HepG2 (cell line): ENCODE measurements around the gene MTMR10. TPM values are rescaled to one million over a fixed set of nuclear protein-coding genes. Genes with fewer than 3 reads are reported as not detected.

Experiments used
- ATAC-seq: fragments of 200-7000 bp; cut with Tn5 transposase; 3 replicates; pipeline ENCODE4 v1.9.1; 2020; ENCODE audit warnings: mild to moderate bottlenecking, moderate library complexity
- BruUV-seq: library from RNA; stranded (reverse); fragments of 400-500 nt; replicated peaks from 2 replicates; lab custom pipeline; 2021; lab: Mats Ljungman, UMichigan
- CTCF ChIA-PET: fragments of 300-600 bp; formaldehyde crosslinking; extraction: SDS; loops from one replicate; lab custom pipeline; 2021; ENCODE audit warnings: low total read pairs, inconsistent platforms, low intra/inter-chr PET ratio; lab: Yijun Ruan, JAX
- POLR2A ChIA-PET: fragments of 350-600 bp; sonication (Branson Sonifier 250); formaldehyde crosslinking; loops from one replicate; lab custom pipeline; 2020; ENCODE audit warnings: antibody characterized with exemption, inconsistent platforms; lab: Yijun Ruan, JAX
- DNase-seq: peaks from one replicate; pipeline ENCODE4 v3.0.0-alpha.2; 2015; ENCODE audit warnings: low spot score
- FAIRE-seq: peaks from 3 replicates; lab custom pipeline; 2011; peaks lifted over from hg19 to GRCh38; lab: Jason Lieb, UNC
- H2AFZ ChIP-seq: one replicate; pipeline ENCODE4 v1.6.1; 2011; ENCODE audit warnings: low read length, inconsistent platforms
- H3K27ac ChIP-seq: fragments of 300-600 bp; 3 replicates; pipeline ENCODE4 v1.8.0; 2011; ENCODE audit warnings: mixed run types, mild to moderate bottlenecking, mixed read lengths, low read length, inconsistent platforms; ENCODE audit not compliant: insufficient read depth; ENCODE audit errors: extremely low read length
- H3K27me3 ChIP-seq, 2 experiments: fragments of 200-600 bp in 1 of 2; 2 replicates in 1 of 2; 3 replicates in 1 of 2; pipeline versions ENCODE4 v1.6.0 to v1.8.0; 2011; ENCODE audit warnings: low read length in 2 of 2, mild to moderate bottlenecking in 2 of 2, moderate library complexity in 2 of 2, inconsistent platforms in 1 of 2; ENCODE audit not compliant: insufficient read depth in 2 of 2, control insufficient read depth in 1 of 2
- H3K36me3 ChIP-seq, 2 experiments: fragments of 200-600 bp in 1 of 2; replicated peaks in 1 of 2; 2 replicates in 1 of 2; 3 replicates in 1 of 2; pipeline versions ENCODE4 v1.5.1 to v1.8.0; 2011; ENCODE audit warnings: low read length in 2 of 2, inconsistent platforms in 1 of 2; ENCODE audit not compliant: insufficient read depth in 2 of 2, control insufficient read depth in 1 of 2
- H3K4me1 ChIP-seq: 2 replicates; pipeline ENCODE4 v1.5.1; 2012; ENCODE audit warnings: low read length, inconsistent platforms; ENCODE audit not compliant: insufficient read depth
- H3K4me2 ChIP-seq: 2 replicates; pipeline ENCODE4 v1.6.0; 2011; ENCODE audit warnings: low read depth, low read length, inconsistent platforms
- H3K4me3 ChIP-seq, 3 experiments: fragments of 200-600 bp in 1 of 3; sonication (generic), shearing (Covaris generic) in 1 of 3; replicated peaks in 1 of 3; 2 replicates each; pipeline ENCODE4 v1.5.1; 2011 to 2016; ENCODE audit warnings: low read length in 3 of 3, inconsistent platforms in 2 of 3, low read depth in 2 of 3, mild to moderate bottlenecking in 2 of 3, control low read depth in 1 of 3, mixed read lengths in 1 of 3; ENCODE audit not compliant: insufficient read depth in 1 of 3
- H3K79me2 ChIP-seq: one replicate; pipeline ENCODE4 v1.6.1; 2011; ENCODE audit warnings: low read length, inconsistent platforms; ENCODE audit not compliant: insufficient read depth
- H3K9ac ChIP-seq: 2 replicates; pipeline ENCODE4 v1.6.0; 2011; ENCODE audit warnings: mild to moderate bottlenecking, low read depth, low read length, inconsistent platforms; ENCODE audit not compliant: insufficient read depth
- H3K9me3 ChIP-seq: 2 replicates; pipeline ENCODE4 v1.5.1; 2012; ENCODE audit warnings: mild to moderate bottlenecking, low read length
- H4K20me1 ChIP-seq: 2 replicates; pipeline ENCODE4 v1.6.0; 2011; ENCODE audit warnings: inconsistent platforms, mild to moderate bottlenecking, low read length, moderate library complexity; ENCODE audit not compliant: insufficient read depth
- DMTF1 ChIP-seq: sonication (generic); formaldehyde crosslinking; IDR thresholded peaks from 2 replicates; pipeline ENCODE4 v1.4.0; 2020; ENCODE audit warnings: mild to moderate bottlenecking, missing genetic modification reagents
- GLI4 ChIP-seq: sonication (generic); formaldehyde crosslinking; IDR thresholded peaks from 2 replicates; pipeline ENCODE4 v1.5.1; 2020; ENCODE audit warnings: missing genetic modification reagents, mild to moderate bottlenecking, moderate library complexity, borderline replicate concordance
- NFKBIZ ChIP-seq: IDR thresholded peaks from 2 replicates; pipeline ENCODE4 v1.6.1; 2018; ENCODE audit warnings: missing genetic modification reagents, missing compliant biosample characterization
- NKX3-1 ChIP-seq: sonication (generic); formaldehyde crosslinking; IDR thresholded peaks from 2 replicates; pipeline ENCODE4 v1.5.0; 2020; ENCODE audit warnings: missing genetic modification reagents
- NONO ChIP-seq, 2 experiments: fragments of 450-650 bp in 1 of 2; sonication (generic) in 1 of 2; formaldehyde crosslinking in 1 of 2; IDR thresholded peaks in 1 of 2; conservative IDR thresholded peaks in 1 of 2; 2 replicates each; pipeline versions ENCODE4 v1.6.1 to v1.8.0; 2017 to 2022; ENCODE audit warnings: mild to moderate bottlenecking in 1 of 2, missing genetic modification reagents in 1 of 2, moderate library complexity in 1 of 2
- TBL1XR1 ChIP-seq: fragments of 150-350 bp; IDR thresholded peaks from 2 replicates; pipeline ENCODE4 v1.6.1; 2014; ENCODE audit warnings: borderline replicate concordance, low read length; ENCODE audit not compliant: partially characterized antibody
- ZNF121 ChIP-seq: sonication (generic); formaldehyde crosslinking; IDR thresholded peaks from 2 replicates; pipeline ENCODE4 v1.5.0; 2020; ENCODE audit warnings: mild to moderate bottlenecking, missing genetic modification reagents
- ZNF17 ChIP-seq: sonication (generic); formaldehyde crosslinking; IDR thresholded peaks from 2 replicates; pipeline ENCODE4 v1.5.0; 2020; ENCODE audit warnings: mild to moderate bottlenecking, missing genetic modification reagents
- WGBS: methylation state at CpG from one replicate; pipeline ENCODE4 v1.1.6; 2017; ENCODE audit warnings: low lambda C conversion rate; 5-methylcytosine and 5-hydroxymethylcytosine counted together
- in situ Hi-C: cut with HindIII; loops from 2 replicates; pipeline ENCODE4 v1.10.0; 2017; ENCODE audit warnings: low pct_unique_long_range_greater_than_20kb; ENCODE audit not compliant: extremely low pct_ligation_motif_present
- intact Hi-C: fragments of 100-400 bp; cut with micrococcal nuclease; formaldehyde crosslinking; loops from one replicate; pipeline ENCODE4 v1.10.0; 2022; ENCODE audit not compliant: unreplicated experiment
- polyA plus RNA-seq, 8 experiments: library from polyadenylated mRNA; depleted of rRNA in 3 of 8; stranded (reverse) in 7 of 8; unstranded in 1 of 8; fragments of >200 nt; fragmentation: Illumina TruSeq in 4 of 8; extraction: Trizol in 4 of 8; gene quantifications; 2 replicates each; pipeline versions ENCODE4 v1.2.1 to v1.2.3, GENCODE V29; 2011 to 2016; ENCODE audit warnings: low read depth in 4 of 8, missing spikeins in 1 of 8, mixed read lengths in 1 of 8; ENCODE audit not compliant: insufficient read depth in 1 of 8
- total RNA-seq, 5 experiments: library from RNA; depleted of rRNA; stranded (reverse); fragments of >200 nt; fragmentation: Illumina TruSeq; extraction: Trizol; gene quantifications; 2 replicates each; pipeline ENCODE4 v1.2.3, GENCODE V29; 2016; ENCODE audit warnings: low read depth in 1 of 5

Gene MTMR10
- total and polyA plus RNA-seq, 2 of the 13 experiments (the other 11 are each of a cell fraction or from before 2014, with no cell fraction given): 10.2 to 17.4 TPM

- Histone ChIP-seq H3K79me2 (peaks cover 62% of the 10 kb centered on the region), H3K9me3 (no peaks in the 10 kb centered on the region), H3K27ac (no peak overlapping the region), H3K4me1 (peaks cover 8% of the 10 kb centered on the region), H3K27me3 (no peaks in the 10 kb centered on the region), H3K9ac (no peak overlapping the region), H3K36me3 (peaks cover 10 to 28% of the 10 kb centered on the region in 2 experiments), H3K4me2 (no peak overlapping the region), H2AFZ (no peak overlapping the region), H3K4me3 (no peak overlapping the region), H4K20me1 (peaks cover 6% of the 10 kb centered on the region)
- DNase-seq: no peak
- FAIRE-seq: no peak
- CTCF ChIA-PET: no interaction called here
- no TSS peak for BruUV-seq
- intact Hi-C loops (no loop called here), in situ Hi-C loops (loop anchor here (25.0 kb wide), 1 partner anchor 158 kb away; no protein-coding TSS in a partner anchor)
- no peak for TF ChIP-seq ZNF17 (CRISPR knock-in tag)
- peak; percentile 49; the same call in 1 of the 2 replicates for TF ChIP-seq ZNF121 (CRISPR knock-in tag)
- TF ChIP-seq NKX3-1 (CRISPR knock-in tag): no peak
- TF ChIP-seq TBL1XR1: no peak
- no peak for TF ChIP-seq NFKBIZ
- no peak for TF ChIP-seq DMTF1 (CRISPR knock-in tag)
- no peak for TF ChIP-seq NONO (IDR thresholded peaks at IDR 0.05)
- no peak for TF ChIP-seq NONO (CRISPR knock-in tag; conservative IDR thresholded peaks at IDR 0.05)
- no peak for TF ChIP-seq GLI4 (CRISPR knock-in tag)
- POLR2A ChIA-PET: interaction anchor here (1.2 kb wide), 1 partner anchor 9 kb away, joined by 3 read pairs; no protein-coding TSS in a partner anchor
- no peak for ATAC-seq
- WGBS: 98% methylated on average over 5 of the region's 5 CpGs
These were observed 12.0 kb downstream of the MTMR10 start for GRCh38 chr15:30979457-30979856.
